IMR-90 (cell line): ENCODE measurements around the gene CASK. TPM values are rescaled to one million over a fixed set of nuclear protein-coding genes. Genes with fewer than 3 reads are reported as not detected.

Experiments used
- ATAC-seq: fragments of 200-7000 bp; cut with Tn5 transposase; 2 replicates; pipeline ENCODE4 v1.9.1; 2020; ENCODE audit warnings: low read depth, mild to moderate bottlenecking, moderate library complexity
- BruUV-seq: library from RNA; stranded (reverse); fragments of 400-500 nt; replicated peaks from 2 replicates; lab custom pipeline; 2021; lab: Mats Ljungman, UMichigan
- CTCF ChIA-PET: fragments of 300-600 bp; formaldehyde crosslinking; extraction: SDS; loops from one replicate; lab custom pipeline; 2021; ENCODE audit warnings: antibody characterized with exemption; lab: Yijun Ruan, JAX
- POLR2A ChIA-PET: fragments of 300-600 bp; sonication (Branson Sonifier 250); formaldehyde crosslinking; loops from one replicate; lab custom pipeline; 2022; ENCODE audit warnings: antibody characterized with exemption; ENCODE audit not compliant: unreplicated experiment; lab: Charles Lee
- DNase-seq: peaks from one replicate; pipeline ENCODE4 v3.0.0; 2013
- H2AFZ ChIP-seq: replicated peaks from 2 replicates; pipeline ENCODE3; 2013; ENCODE audit warnings: low read length, mild to moderate bottlenecking; ENCODE audit not compliant: poor library complexity
- H2AK5ac ChIP-seq: 2 replicates; pipeline ENCODE4 v1.6.1; 2013; ENCODE audit warnings: low read depth, low read length, inconsistent platforms
- H2AK9ac ChIP-seq: replicated peaks from 2 replicates; pipeline ENCODE3; 2013; ENCODE audit warnings: mild to moderate bottlenecking, low read depth, low read length, moderate library complexity; ENCODE audit not compliant: poor library complexity
- H2BK120ac ChIP-seq: 2 replicates; pipeline ENCODE4 v1.6.1; 2013; ENCODE audit warnings: low read depth, low read length, inconsistent platforms
- H2BK15ac ChIP-seq: 3 replicates; pipeline ENCODE4 v1.6.1; 2013; ENCODE audit warnings: low read depth, low read length, inconsistent platforms
- H2BK20ac ChIP-seq: 2 replicates; pipeline ENCODE4 v1.6.1; 2013; ENCODE audit warnings: low read depth, mild to moderate bottlenecking, inconsistent platforms, low read length, moderate library complexity
- H2BK5ac ChIP-seq: 2 replicates; pipeline ENCODE4 v1.6.1; 2013; ENCODE audit warnings: mild to moderate bottlenecking, low read depth, low read length, inconsistent platforms; ENCODE audit not compliant: poor library complexity, severe bottlenecking
- H3K14ac ChIP-seq: replicated peaks from 2 replicates; pipeline ENCODE4 v1.6.1; 2013; ENCODE audit warnings: low read depth, low read length, inconsistent platforms
- H3K18ac ChIP-seq: 2 replicates; pipeline ENCODE4 v1.6.1; 2013; ENCODE audit warnings: low read depth, low read length, control low read depth
- H3K23ac ChIP-seq: 2 replicates; pipeline ENCODE4 v1.6.1; 2013; ENCODE audit warnings: low read depth, low read length, inconsistent platforms
- H3K27ac ChIP-seq: 2 replicates; pipeline ENCODE4 v1.5.1; 2013; ENCODE audit warnings: mild to moderate bottlenecking, control low read depth, low read length; ENCODE audit not compliant: insufficient read depth
- H3K27me3 ChIP-seq: 2 replicates; pipeline ENCODE4 v1.6.1; 2013; ENCODE audit warnings: low read length; ENCODE audit not compliant: control insufficient read depth, insufficient read depth
- H3K36me3 ChIP-seq: 2 replicates; pipeline ENCODE4 v1.6.1; 2013; ENCODE audit warnings: low read length, mixed read lengths; ENCODE audit not compliant: control insufficient read depth, insufficient read depth
- H3K4ac ChIP-seq: 2 replicates; pipeline ENCODE4 v1.6.1; 2013; ENCODE audit warnings: low read depth, low read length, inconsistent platforms
- H3K4me1 ChIP-seq: 2 replicates; pipeline ENCODE4 v1.6.1; 2013; ENCODE audit warnings: low read length, mixed read lengths; ENCODE audit not compliant: control insufficient read depth, insufficient read depth
- H3K4me2 ChIP-seq: 2 replicates; pipeline ENCODE4 v1.6.1; 2013; ENCODE audit warnings: low read depth, mild to moderate bottlenecking, control low read depth, low read length, moderate library complexity
- H3K4me3 ChIP-seq: 2 replicates; pipeline ENCODE4 v1.5.1; 2013; ENCODE audit warnings: low read depth, mild to moderate bottlenecking, control low read depth, low read length, moderate library complexity; ENCODE audit not compliant: insufficient read depth
- H3K56ac ChIP-seq: 2 replicates; pipeline ENCODE4 v1.6.1; 2013; ENCODE audit warnings: low read length, inconsistent platforms; ENCODE audit not compliant: insufficient read depth; ENCODE audit errors: extremely low read depth
- H3K79me1 ChIP-seq, 2 experiments: 2 replicates each; pipeline ENCODE4 v1.6.1; 2013; ENCODE audit warnings: low read length in 2 of 2, inconsistent platforms in 1 of 2, low read depth in 1 of 2
- H3K9ac ChIP-seq: 2 replicates; pipeline ENCODE4 v1.6.1; 2013; ENCODE audit warnings: low read depth, low read length, control low read depth
- H3K9me1 ChIP-seq: 2 replicates; pipeline ENCODE4 v1.6.1; 2013; ENCODE audit warnings: low read length, inconsistent platforms; ENCODE audit not compliant: insufficient read depth
- H3K9me3 ChIP-seq: 2 replicates; pipeline ENCODE4 v1.6.1; 2013; ENCODE audit warnings: low read length; ENCODE audit not compliant: control insufficient read depth, insufficient read depth
- H4K20me1 ChIP-seq: 2 replicates; pipeline ENCODE4 v1.6.1; 2013; ENCODE audit warnings: low read length, inconsistent platforms; ENCODE audit not compliant: insufficient read depth
- H4K5ac ChIP-seq: 2 replicates; pipeline ENCODE4 v1.6.1; 2013; ENCODE audit warnings: mild to moderate bottlenecking, low read depth, low read length, control low read depth
- H4K8ac ChIP-seq, 2 experiments: 2 replicates each; pipeline ENCODE4 v1.6.1; 2013; ENCODE audit warnings: low read depth in 2 of 2, low read length in 2 of 2, control low read depth in 1 of 2, inconsistent platforms in 1 of 2
- H4K91ac ChIP-seq: 2 replicates; pipeline ENCODE4 v1.6.1; 2013; ENCODE audit warnings: low read depth, low read length, inconsistent platforms; ENCODE audit not compliant: insufficient read depth
- CHD1 ChIP-seq: IDR thresholded peaks from 2 replicates; pipeline ENCODE4 v1.6.1; 2012; ENCODE audit warnings: low read depth, low read length, improper control_type of control experiment
- CTCF ChIP-seq: conservative IDR thresholded peaks from 2 replicates; pipeline ENCODE4 v1.5.1; 2012; ENCODE audit warnings: mild to moderate bottlenecking, low read depth, low read length, improper control_type of control experiment
- FOS ChIP-seq: fragments of 150-350 bp; IDR thresholded peaks from 2 replicates; pipeline ENCODE4 v1.6.1; 2016; ENCODE audit warnings: low read depth, low read length
- MAZ ChIP-seq: IDR thresholded peaks from 2 replicates; pipeline ENCODE4 v1.6.1; 2012; ENCODE audit warnings: low read depth, mild to moderate bottlenecking, low read length, improper control_type of control experiment, moderate library complexity, borderline replicate concordance
- MXI1 ChIP-seq: IDR thresholded peaks from 2 replicates; pipeline ENCODE4 v1.6.1; 2012; ENCODE audit warnings: low read depth, mild to moderate bottlenecking, low read length, moderate library complexity, borderline replicate concordance
- NFE2L2 ChIP-seq: fragments of 150-350 bp; IDR thresholded peaks from 2 replicates; pipeline ENCODE4 v1.6.1; 2016; ENCODE audit warnings: low read depth, mild to moderate bottlenecking, low read length
- RAD21 ChIP-seq: IDR thresholded peaks from 2 replicates; pipeline ENCODE4 v1.6.1; 2012; ENCODE audit warnings: low read length, improper control_type of control experiment
- SMC3 ChIP-seq: fragments of 150-350 bp; IDR thresholded peaks from 2 replicates; pipeline ENCODE4 v1.6.1; 2016; ENCODE audit warnings: low read depth, mild to moderate bottlenecking, antibody characterized with exemption, low read length, moderate library complexity
- USF2 ChIP-seq: fragments of 150-350 bp; IDR thresholded peaks from 2 replicates; pipeline ENCODE4 v1.6.1; 2017; ENCODE audit warnings: mild to moderate bottlenecking, antibody characterized with exemption, low read length, low read depth
- WGBS, 2 experiments: methylation state at CpG; one replicate each; pipeline versions ENCODE4 v1.1.5 to v1.1.7; 2013; ENCODE audit warnings: missing lambda C conversion rate in 2 of 2; ENCODE audit not compliant: insufficient read length in 1 of 2; ENCODE audit errors: extremely low coverage in 2 of 2; 5-methylcytosine and 5-hydroxymethylcytosine counted together
- dilution Hi-C: fragments of 300-500 bp; cut with HindIII; formaldehyde crosslinking; loops from one replicate; pipeline ENCODE4 v1.14.3; 2018; ENCODE audit warnings: low sequenced_read_pairs; ENCODE audit not compliant: unreplicated experiment
- in situ Hi-C: fragments of 300-500 bp; cut with MboI; formaldehyde crosslinking; loops from 3 replicates; pipeline ENCODE4 v1.14.3; 2019; ENCODE audit warnings: low sequenced_read_pairs, inconsistent platforms, mixed read lengths
- intact Hi-C: fragments of 100-400 bp; cut with micrococcal nuclease; formaldehyde crosslinking; loops from 2 replicates; pipeline ENCODE4 v1.10.0; 2022
- polyA plus RNA-seq, 3 experiments: library from polyadenylated mRNA; depleted of rRNA; stranded (reverse); fragments of >200 nt; gene quantifications; 2 replicates each; pipeline ENCODE4 v1.2.3, GENCODE V29; 2012; ENCODE audit warnings: low replicate concordance in 1 of 3
- total RNA-seq: library from RNA; depleted of rRNA; stranded (reverse); fragments of >200 nt; gene quantifications from 2 replicates; pipeline ENCODE4 v1.2.3, GENCODE V29; 2012

The CASK gene
- total and polyA plus RNA-seq, 2 of the 4 experiments (the other 2 are of a cell fraction): 9.4 to 17.7 TPM

GRCh38 chrX:41471786-41472185, 451.6 kb downstream of the CASK start:
- Histone ChIP-seq H3K4me2 (no peak overlapping the region), H3K14ac (no peak overlapping the region), H2BK5ac (no peak overlapping the region), H4K91ac (no peak overlapping the region), H3K27me3 (peaks cover 2% of the 10 kb centered on the region; the same call in 1 of the 2 replicates), H2BK20ac (no peak overlapping the region), H3K18ac (no peak overlapping the region), H2AK9ac (no peak overlapping the region), H3K23ac (no peak overlapping the region), H2AFZ (no peak overlapping the region), H4K5ac (no peak overlapping the region), H3K36me3 (no peaks in the 10 kb centered on the region), H3K79me1 (no peaks in the 10 kb centered on the region), H3K9me3 (peaks cover 3% of the 10 kb centered on the region; the same call in 1 of the 2 replicates), H3K9me1 (no peaks in the 10 kb centered on the region; the same call in 1 of the 2 replicates), H2AK5ac (no peak overlapping the region), H3K4me1 (peaks cover 4% of the 10 kb centered on the region; the same call in 1 of the 2 replicates), H3K4ac (no peak overlapping the region), H2BK15ac (no peak overlapping the region), H2BK120ac (no peak overlapping the region), H3K27ac (no peak overlapping the region), H3K9ac (no peak overlapping the region), H3K56ac (no peak overlapping the region), H3K4me3 (no peak overlapping the region), H4K20me1 (no peaks in the 10 kb centered on the region), H4K8ac (no peak overlapping the region)
- CTCF ChIA-PET: no interaction called here
- ATAC-seq: no peak
- POLR2A ChIA-PET: no interaction called here
- TF ChIP-seq NFE2L2 (no peak), USF2 (no peak), MAZ (no peak), CHD1 (no peak), SMC3 (no peak), CTCF (no peak), RAD21 (no peak), FOS (no peak), MXI1 (no peak)
- intact Hi-C loops (no loop called here), in situ Hi-C loops (no loop called here), dilution Hi-C loops (no loop called here)
- no CpG with 5 or more reads among the region's 2 CpGs for WGBS, 2 experiments
- DNase-seq: no peak
- no TSS peak for BruUV-seq
